GM18520 (cell line): Measurements from ENCODE around the gene ARID2.

Source experiments
- ATAC-seq: cut with Tn5 transposase; IDR thresholded peaks from one replicate; pipeline ENCODE4 v1.9.1; 2021; ENCODE audit not compliant: unreplicated experiment

The ARID2 gene

GRCh38 chr12:45930369-45930768 lies 200.9 kb downstream of the ARID2 start:
- no peak for ATAC-seq

- no peak for ATAC-seq
These were observed 204.0 kb downstream of the ARID2 start for GRCh38 chr12:45933504-45933903.

- ATAC-seq, result no peak
These were observed 205.4 kb downstream of the ARID2 start for GRCh38 chr12:45934956-45935355.

GRCh38 chr12:45938566-45938965 lies 209.1 kb downstream of the ARID2 start:
- no peak for ATAC-seq

- no peak for ATAC-seq
These were observed 210.3 kb downstream of the ARID2 start for GRCh38 chr12:45939759-45940158.

GRCh38 chr12:45944771-45945170 lies 215.3 kb downstream of the ARID2 start:
- ATAC-seq, result no peak

- no peak for ATAC-seq
These were observed 216.9 kb downstream of the ARID2 start for GRCh38 chr12:45946435-45946834.

- no peak for ATAC-seq
These were observed 219.0 kb downstream of the ARID2 start for GRCh38 chr12:45948546-45948945.
